ENCODE data around the gene ACYP2.
"Not testable (repeated sequence)": the region's sequence is repeated elsewhere in the genome, so short reads cannot be mapped to it uniquely, and the experiment has no call there.

Gene ACYP2

DNA sequence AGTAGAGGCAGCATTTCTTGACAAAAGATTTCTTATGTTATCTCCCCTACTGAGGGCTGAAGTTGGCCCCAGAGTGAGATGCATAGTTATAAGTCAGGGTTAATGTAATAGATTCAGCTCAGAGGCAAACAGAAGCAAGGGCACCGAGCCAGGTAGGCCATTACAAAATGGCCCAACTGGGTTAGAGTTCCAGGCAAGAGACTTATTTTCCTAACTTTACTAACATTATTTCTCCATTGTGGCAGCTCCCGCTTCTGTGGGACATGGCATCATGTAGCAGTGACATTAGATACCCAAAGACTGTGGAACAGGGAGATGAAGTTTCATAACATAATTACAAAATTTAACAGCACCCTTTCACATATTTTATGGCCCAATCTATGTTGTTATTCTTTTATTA is 113.5 kb downstream of the ACYP2 start:
- DNase-seq = no peak

DNA sequence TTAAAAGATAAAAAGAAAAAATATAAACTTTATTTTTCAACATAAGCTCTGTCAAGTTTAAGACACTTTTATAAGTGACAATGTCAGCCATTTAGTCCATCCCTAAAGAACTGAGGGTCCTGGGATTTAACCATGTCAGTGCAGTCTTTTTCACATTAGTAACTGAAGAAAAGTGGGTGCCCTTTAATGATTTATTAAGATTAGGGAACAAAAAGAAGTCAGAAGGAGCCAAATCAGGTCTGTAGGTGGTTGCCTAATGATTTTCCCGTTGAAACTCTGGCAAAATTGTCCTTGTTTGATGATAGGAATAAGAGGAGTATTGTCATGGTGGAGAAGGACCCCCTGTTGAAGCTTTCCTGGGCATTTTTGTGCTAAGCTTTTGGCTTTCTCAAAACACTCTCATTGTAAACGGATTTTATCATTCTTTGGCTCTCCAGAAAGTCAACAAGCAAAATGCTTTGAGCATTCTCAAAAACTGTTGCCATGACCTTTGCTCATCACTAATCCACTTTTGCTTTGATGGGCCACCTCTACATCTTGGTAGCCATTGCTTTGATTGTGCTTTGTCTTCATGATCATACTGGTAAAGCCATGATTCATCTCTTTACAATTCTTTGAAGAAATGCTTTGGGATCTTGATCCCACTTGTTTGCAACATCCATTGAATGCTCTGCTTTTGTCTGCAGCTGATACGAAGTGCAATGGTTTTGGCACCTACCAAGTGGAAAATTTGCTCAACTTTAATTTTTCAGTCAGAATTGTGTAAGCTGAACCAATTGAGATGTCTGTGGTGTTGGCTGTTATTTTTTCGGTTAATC is 118.6 kb downstream of the ACYP2 start:
- no peak for DNase-seq

DNA sequence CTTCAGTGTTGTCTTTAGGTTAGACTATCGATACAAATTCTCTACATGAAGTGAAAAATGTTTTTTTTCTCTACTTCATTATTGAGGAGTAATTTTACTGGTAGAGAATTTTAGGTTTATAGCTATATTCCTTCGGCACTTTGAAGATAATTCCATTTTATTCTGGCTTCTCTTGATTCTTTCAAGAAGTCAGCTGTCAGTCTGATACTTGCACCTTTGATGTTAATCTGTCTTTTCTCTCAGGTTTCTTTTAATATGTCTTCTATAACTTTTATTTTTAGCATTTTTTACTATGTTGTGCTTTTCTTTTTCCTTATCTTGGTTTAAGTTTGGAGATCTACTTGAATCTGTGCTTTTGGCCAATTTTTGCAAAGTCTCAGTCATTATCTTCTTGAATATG is 122.0 kb downstream of the ACYP2 start:
- DNase-seq = no peak

DNA sequence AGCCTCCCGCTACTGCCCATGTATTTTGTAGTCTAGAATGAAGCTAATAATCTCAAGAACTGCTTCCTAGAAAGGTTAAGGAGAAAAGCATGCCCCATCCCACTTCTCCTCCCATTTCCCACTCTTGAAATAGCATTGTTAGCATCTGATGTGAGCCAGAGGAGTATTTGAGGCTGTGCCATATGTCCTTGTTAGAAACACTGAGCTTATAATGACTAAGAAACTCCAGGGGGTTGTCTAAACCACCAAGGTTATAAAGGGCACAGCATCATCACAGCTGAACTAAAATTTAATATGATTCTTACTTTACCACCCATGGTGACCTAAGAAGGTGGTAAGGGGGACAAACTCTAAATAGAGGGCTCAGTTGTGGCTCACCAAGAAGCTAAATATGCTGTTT is 124.0 kb downstream of the ACYP2 start:
- no peak for DNase-seq

DNA sequence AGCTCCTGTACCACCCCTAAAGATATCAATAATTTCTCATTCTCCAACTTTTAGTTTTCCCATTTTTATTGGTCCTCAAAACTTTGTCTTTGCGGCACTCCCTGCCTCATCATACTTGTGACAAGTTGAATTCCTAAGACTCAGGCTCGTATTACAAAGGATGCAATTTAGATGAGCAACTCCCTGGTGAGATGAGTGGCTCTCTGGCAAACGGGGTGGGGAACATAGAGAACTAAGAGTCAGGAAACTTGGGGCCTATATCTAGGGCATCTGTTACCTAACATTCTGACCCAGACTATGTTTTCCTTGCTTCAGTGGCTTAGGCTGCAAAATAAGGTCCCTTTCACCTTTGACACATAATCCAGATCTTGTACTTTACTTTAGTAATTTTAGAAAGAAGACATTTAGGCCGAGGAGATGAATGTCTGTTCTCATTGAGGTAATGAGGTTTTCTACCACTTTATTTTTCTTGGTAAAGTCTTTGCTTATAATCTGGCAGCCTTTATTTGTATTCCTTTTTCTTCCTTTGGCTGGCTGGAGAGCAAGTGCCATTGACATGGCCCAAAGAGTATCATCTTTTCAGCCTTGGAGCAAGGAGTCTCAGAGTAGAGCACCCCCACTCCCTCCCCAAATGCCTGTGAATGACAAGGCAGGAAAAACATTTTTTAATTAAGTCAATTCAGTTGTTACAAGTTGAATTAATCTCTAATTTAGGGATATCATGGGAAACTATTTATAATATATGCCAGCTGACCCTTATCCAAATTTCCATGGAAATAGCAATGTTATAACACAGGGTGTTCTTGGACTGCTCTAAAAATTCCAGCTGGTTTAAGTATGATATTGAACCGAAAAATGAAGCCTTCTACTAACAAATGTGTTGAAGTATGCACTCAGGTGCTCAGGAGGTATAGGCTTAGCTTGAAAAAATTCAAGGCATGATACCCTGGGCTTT is 125.4 kb downstream of the ACYP2 start:
- DNase-seq = no peak

DNA sequence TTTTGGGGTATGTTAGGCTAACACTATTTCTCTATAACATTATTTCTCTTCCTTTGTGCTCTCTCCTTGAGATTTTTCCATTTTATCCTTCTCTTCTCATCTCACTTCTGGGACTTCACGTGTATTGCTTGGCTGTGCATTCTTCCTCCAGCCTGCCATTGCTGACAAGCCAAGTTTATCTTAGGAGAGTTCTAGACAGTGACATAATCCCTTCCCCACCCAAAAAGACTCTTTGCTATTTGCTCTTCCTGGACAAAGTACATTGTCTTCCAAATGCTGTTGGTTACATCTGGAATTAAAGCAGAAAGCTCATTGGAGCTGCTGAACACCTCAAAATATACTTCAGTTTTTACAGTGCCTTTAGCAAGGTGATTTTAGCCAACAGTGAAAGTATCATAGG is 131.7 kb downstream of the ACYP2 start:
- no peak for DNase-seq

DNA sequence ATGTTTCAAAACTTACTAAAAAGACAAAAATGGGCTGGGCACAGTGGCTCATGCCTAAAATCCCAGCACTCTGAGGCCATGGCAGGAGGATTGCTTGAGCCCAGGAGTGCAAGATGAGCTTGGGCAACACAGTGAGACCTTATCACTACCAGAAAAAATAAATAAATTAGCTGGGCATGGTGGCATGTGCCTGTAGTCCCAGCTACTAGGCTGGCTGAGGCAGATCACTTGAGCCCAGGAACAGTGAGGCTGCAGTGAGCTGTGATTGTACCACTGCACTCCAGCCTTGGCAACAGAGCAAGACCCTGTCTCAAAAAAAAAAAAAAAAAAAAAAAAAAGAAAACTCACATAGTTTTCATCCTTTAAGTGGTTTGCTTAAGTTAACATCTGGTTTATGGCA is 134.2 kb downstream of the ACYP2 start:
- DNase-seq = no peak

DNA sequence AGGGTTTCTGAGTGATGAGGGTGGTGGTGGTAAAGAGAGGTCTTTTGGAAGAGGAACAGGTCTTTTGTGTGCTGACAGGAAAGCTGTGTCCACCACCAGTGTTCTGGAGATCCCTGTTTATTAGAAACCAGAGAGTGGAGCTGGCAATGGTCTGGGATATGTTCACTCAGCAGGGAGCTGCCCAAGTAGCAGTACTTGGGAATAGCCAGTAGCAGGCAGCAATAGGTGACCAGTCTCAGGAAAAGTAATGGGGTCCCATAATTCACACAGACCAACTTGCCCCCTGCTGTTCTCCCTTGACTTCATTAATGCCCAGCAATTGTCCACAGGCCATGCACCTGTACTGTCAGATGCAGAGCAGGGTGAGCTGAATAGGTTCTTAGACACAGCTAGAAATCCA is 138.8 kb downstream of the ACYP2 start:
- no peak for DNase-seq

DNA sequence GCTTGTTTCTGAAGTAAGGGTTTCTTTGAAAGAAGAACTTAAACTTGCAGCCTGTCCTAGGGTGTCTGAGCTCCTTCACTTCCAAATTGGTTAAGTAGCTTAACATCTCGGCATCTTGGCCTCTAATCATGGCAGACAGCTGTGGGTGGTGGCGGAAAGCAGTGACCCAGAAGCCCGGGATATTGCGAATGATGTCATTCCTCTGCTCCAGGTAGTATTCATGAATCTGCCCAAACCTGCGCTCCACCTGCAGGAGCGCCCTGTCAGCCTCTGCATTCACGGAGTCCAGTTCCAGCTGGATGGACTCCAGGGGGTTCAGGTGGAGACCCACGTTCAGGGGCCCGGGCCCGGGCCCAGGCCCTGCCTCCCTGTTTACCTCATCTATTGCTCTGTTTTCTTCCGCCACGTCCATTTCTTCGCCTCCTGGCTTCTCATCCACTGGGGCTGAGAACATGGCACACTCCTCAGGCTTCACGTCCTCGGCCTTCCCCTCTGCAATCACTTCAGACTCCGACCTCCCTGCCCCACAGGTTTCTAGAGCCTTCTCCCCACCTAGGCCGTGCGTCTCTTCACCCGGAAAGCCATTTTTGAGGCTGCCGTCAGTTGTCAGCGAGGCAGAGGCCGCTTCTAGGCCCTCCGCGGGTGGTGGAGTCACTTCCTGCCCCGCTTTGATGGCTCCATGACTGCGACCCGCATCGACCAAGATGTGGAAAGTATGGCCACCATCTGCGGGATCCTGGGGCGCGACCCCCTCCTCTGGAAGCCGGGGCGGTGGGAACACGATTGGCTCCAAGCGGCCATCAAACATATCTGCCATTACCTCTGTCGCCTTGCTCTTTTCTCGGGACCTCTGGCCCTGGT is 140.0 kb downstream of the ACYP2 start:
- no peak for DNase-seq

DNA sequence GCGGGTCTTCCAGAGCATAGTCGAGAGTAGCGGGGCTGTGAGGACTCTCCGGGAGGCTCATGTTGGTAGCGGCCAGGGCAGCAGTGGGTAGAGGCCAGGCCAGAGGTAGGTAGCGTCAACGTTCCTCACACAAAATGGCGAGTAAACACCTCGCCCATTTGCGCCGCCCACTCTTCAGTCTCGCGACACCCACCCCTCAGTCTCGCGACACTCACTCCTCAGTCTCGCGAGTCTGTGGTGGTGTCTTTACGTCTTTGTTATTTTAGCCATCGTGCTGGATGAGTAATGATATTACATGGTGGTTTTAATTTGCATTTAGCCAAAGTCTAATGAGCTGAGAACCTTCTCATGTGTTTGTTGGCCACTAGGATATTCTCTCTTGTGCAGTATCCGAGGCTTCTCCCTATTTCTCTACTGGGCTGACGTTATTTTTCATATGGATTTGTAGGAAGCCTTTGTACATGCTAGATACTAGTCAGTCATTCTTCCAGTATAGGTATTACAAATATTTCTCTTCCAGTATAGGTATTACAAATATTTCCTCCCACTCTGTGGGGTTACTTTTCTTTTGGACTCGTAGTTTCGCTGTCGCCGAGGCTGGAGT is 140.8 kb downstream of the ACYP2 start, which contains the start of gene TSPYL6:
Gene TSPYL6, minus strand, starts transcription at position 139 of the 604 bp plus-strand sequence. Its CDS starts 78 bp downstream, at position 61.
- no peak for DNase-seq

DNA sequence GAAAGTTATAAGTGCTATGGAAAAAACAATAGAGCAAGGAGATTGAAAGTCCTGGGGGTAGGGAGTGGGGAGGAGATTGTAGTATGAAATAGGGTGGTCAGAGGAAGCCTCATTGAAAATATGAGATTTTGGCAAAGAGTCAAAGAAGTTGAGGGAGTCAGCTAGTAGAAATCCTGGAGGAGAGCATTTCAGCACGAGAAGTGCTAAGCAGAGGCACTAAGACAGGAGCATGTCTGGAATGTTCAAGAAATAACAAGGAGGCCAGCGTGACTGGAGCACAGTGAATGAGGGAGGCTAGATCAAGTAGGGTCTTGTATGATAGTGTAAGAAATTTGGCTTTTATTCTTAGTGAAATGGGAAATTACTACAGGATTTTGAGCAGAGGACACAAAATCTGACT is 142.8 kb downstream of the ACYP2 start:
- no peak for DNase-seq

DNA sequence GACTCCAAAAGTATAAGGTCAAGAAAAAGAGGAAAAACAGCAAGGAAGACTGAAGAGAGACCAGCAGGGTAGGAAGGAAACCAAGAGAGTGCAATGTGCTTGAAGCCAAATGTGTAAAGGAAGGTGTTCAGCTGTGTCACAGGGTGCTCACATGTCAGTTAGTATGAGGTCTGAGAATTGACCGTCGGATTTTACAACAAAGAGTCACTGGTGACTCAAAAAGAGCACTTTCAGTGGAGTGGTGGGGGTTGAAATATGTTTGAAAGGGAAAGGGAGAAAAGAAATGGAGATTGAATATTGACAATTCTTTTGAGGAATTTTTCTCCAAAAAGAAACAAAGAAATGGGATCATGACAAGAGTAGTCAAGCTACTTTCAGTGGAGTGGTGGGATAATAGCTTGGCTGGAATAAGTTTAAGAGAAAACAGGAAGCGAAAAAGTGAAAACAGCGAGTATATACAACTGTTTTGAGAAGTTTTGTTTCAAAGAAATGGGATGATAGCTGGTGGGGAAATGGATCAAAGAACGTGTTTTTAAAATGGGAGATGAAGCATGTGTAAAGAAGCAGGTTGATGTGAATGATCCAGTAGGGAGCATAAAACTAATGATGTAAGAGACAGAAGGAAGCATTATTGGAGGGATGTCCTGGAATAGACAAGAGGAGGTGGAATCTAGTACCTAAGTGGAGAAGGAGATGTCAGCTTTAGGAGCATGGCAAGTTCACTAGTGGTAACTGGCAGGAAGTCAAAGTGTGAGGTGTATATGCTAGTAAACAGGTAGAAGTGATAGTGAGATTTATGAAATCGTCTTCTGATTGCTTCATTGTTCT is 144.2 kb downstream of the ACYP2 start:
- DNase-seq = no peak

DNA sequence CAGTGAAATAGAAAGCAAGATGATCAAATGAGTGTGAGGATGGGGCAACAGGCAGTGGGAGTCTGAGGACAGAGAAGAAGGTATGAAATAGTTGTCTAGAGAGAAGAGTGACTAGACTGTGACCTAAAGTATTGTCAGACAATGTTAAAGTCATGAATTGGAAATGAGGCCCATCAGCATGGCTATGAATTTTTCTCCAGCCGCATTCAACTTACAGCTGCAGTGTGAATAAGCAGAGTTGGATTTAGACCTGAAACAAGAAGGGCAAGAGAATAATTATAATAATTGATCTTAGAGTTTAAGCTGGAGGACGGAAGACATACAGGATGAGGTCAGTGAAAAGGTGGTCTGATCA is 144.8 kb downstream of the ACYP2 start:
- DNase-seq = no peak

DNA sequence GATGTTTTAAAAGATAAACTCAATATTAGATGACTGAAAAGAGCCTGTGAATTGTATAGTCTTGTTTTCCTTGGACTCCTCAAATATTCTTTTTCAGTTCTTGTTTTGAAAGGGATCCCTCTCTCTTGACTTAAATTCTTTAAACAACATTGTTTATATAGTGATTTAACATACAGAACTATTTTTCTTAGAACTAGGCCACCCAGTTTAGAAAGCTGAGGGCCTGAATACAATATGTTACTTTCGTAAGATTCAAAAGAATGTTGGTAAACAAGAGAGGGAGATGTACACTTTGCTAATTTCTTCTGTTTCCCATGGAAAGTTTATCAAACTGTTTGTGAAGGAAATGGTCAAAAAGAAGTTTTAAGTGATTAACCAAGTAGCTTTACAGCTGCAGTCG is 146.1 kb downstream of the ACYP2 start:
- no peak for DNase-seq

DNA sequence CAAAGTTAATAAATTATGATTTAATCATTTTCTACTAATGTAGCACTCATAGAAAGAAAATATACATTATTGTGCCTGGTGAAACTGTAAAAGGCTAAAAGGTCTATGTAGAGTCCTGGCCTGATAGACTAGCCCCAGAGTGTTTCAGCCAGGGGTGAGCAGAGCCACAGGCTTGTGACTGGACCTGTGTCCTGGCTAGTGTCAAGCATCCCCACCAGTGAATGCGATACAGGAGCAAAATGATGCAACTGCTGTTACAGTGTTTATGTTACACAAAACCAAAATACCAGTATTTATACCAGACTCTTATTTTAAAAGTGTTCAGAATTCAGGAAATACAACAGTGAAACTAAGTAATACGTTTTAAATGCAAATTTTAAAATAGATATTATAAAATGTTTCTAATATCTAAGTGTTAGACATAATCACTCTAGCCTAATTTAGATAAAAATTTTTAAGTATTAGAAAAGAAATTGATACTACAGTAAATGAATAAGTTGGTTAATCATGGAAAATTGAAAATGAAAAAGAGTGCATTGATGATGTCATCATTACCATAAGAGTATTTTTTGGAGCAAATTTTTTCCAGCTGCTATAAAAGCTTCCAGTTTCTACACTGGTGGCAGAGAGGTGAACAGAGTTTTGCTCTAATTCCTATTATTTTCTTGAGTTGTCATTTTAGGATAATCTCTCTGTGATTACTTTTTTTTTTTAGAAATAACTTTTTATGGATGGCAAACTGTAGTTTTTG is 146.8 kb downstream of the ACYP2 start:
- no peak for DNase-seq

DNA sequence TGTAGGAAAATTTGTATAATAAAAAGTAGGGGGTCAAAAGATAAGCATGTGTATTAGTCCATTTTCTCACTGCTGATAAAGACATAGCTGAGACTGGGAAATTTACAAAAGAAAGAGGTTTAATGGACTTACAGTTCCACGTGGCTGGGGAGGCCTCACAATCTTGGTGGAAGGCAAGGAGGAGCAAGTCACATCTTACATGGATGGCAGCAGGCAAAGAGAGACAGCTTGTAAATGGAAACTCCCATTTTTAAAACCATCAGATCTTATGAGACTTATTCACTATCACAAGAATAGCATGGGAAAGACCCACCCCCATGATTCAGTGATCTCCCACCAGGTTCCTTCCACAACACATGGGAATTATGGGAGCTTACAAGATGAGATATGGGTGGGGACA is 149.7 kb downstream of the ACYP2 start:
- not testable (repeated sequence) for DNase-seq

DNA sequence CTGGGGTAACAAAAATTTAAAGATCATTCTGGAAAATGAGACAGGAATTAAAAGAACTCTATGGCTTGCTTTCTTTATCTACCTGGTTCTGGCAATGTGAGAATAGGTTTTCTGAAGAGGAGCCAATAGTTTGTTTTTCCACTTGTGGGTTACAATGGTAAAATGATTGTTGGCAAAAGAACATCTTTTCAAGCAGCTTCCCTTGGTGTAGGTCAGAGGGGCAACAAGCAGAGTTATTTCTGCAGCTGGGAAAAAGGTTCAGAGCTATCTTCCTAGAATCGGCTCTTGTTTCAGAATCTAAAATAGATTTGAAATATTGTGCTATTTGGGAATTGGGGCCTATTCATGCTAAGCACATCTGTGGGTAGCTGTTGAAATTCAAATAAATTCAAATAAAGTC is 152.2 kb downstream of the ACYP2 start:
- no peak for DNase-seq

DNA sequence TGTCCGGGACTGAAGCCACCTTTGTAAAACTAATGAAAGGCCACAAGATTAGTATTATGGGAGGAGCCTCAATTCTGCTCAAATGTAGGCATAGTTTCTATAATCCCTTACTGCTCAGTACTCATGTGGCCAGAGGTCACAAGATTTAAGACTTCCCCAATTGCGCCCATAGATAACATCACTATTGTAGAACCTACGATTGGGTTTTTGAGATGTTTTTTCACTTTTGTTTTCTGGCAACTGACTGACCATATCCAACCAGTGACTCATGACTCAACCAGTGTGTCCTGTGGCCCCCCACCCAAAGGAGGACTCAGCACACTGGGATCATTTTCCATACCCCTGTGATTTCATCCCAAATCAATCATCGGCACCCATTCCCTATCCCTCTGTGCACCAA is 155.8 kb downstream of the ACYP2 start:
- DNase-seq = no peak

DNA sequence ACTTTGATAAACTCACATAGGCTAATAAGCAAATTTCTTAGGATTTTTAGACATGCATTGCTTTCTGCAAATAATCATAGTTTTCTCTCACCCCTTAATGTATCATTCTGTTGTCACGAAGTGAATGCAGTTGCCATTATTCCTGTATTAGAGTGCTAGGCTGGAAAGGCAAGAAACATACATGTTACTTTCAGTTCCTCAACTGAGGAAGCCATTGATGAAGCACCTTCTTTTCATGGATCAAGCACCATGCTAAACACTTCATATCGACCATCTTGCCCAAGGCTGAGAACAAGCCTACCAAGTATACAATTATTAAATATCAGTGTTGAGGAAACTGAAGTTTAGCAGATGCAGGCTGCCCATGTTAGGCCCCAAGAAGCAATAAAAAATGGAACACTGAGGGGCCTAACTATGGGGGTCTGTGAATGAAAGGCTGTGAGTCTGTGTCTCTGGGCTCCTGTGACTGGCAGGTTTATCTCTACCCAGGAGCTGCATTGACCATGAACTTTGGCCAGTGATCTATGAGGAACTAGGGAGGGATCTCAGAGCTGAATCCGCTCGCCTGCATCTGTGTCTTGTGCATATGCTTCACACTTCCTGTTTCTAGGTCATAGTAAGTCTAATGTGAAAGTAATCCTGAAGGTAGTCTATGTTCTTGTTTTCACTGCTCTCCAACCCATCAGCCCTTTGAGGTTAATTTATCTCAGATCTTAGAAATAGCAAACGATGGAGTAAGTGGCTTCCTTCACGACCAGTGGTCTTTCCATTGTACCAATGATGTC is 156.6 kb downstream of the ACYP2 start:
- no peak for DNase-seq

DNA sequence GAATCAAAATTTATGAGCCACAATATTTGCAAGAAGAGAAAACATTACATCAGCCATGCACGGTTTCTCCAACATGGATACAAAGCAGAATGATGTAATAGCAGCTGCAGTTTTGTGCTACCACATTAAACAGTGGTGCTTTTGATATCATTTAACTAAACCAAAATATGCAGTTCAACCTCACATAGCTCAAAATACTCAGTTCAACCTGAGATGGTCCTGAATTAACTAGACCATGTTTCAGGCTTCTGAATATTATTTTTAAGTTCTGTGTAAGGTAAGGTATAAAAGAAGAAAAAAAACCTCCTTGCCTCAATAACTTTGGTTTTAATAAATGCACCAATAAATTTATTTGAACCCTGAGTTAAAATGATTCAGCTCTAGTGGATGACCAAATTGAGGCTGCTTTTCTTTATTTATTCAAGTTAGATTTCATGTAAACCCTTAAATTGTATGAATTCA is 159.4 kb downstream of the ACYP2 start:
- no peak for DNase-seq
